ENCODE data around the gene VIP.

Gene VIP

DNA sequence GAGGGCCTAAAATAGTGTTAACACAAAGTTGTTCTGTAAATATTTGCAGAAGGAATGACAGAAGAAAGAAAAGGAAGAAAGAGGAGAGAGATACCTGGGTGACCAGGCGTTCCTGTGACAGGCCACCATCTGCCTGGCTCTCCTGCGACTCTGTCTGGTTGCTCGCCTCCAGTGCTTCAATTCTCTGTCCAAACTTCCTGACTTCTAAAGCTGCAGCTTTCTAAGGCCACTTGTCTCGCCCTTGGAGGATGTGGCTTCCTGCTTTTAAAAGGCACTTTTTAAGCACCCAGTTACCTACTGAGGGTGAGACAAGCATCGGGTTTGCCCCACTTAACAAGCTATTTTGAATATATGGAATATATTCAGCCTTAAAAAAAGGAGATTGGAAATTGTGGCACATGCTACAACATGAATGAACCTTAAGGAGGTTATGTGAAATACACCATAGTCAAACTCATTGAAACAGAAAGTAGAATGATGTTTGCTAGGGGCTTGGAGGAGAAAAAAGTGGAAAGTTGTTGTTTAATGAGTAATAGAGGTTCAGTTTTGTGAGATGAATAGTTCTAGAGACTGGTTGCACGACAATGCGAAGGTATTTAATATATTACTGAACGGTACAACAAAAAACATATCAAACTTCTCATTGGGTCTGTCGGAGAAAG lies 32.8 kb downstream of the VIP start:
- no peak overlapping the region for H3K27ac ChIP-seq (ENCODE audit: low read depth, low read length)
- H3K9ac ChIP-seq (ENCODE audit: low read length): no peak overlapping the region
- no peaks in the 10 kb centered on the region for H3K36me3 ChIP-seq (ENCODE audit: insufficient read depth, low read length)
- no peak overlapping the region for H3K4me3 ChIP-seq (ENCODE audit: low read depth in 1 of 2, low read length in 2 of 2)
- no peaks in the 10 kb centered on the region for H3K4me1 ChIP-seq (ENCODE audit: insufficient read depth, low read length)
- H3K9me3 ChIP-seq (ENCODE audit: low read length): no peaks in the 10 kb centered on the region
- H3K27me3 ChIP-seq (ENCODE audit: control insufficient read depth in 1 of 2, insufficient read depth in 2 of 2, low read length in 2 of 2): no peaks in the 10 kb centered on the region

DNA sequence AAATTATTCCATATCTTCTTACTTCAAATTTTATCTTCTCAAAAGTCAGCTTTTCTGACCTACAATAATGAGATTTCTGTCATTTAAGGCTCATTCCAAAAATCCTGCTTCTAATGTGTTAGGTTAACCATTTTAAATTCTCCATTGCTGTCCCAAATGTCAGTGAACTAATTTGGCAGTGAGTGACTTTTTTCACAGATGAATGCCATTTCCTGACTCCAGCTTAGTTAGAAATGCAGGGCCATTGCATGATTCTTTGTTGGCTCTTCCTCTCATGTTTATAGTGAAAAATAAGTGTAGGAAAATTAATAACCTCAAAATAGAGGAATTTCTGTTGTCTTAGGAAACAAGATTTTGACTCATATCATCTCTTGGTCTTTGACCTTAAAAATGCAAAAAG lies 44.1 kb downstream of the VIP start:
- Histone ChIP-seq H3K4me3 (ENCODE audit: low read depth in 1 of 2, low read length in 2 of 2) (no peak overlapping the region), H3K27ac (ENCODE audit: low read depth, low read length) (no peak overlapping the region), H3K27me3 (ENCODE audit: control insufficient read depth in 1 of 2, insufficient read depth in 2 of 2, low read length in 2 of 2) (no peaks in the 10 kb centered on the region), H3K9ac (ENCODE audit: low read length) (no peak overlapping the region), H3K4me1 (ENCODE audit: insufficient read depth, low read length) (no peaks in the 10 kb centered on the region), H3K9me3 (ENCODE audit: low read length) (no peaks in the 10 kb centered on the region), H3K36me3 (ENCODE audit: insufficient read depth, low read length) (no peaks in the 10 kb centered on the region)

- Histone ChIP-seq H3K9ac (ENCODE audit: low read length) (no peak overlapping the region), H3K4me1 (ENCODE audit: insufficient read depth, low read length) (no peaks in the 10 kb centered on the region), H3K27me3 (ENCODE audit: control insufficient read depth in 1 of 2, insufficient read depth in 2 of 2, low read length in 2 of 2) (no peaks in the 10 kb centered on the region), H3K4me3 (ENCODE audit: low read depth in 1 of 2, low read length in 2 of 2) (no peak overlapping the region), H3K9me3 (ENCODE audit: low read length) (no peaks in the 10 kb centered on the region), H3K27ac (ENCODE audit: low read depth, low read length) (no peak overlapping the region), H3K36me3 (ENCODE audit: insufficient read depth, low read length) (no peaks in the 10 kb centered on the region)
Observed at GRCh38 chr6:152804150-152804549, 53.6 kb downstream of the VIP start.

Data from muscle layer of colon (tissue), 2 donors.